GM23338 (cell line): ENCODE results near the gene SCG5. TPM values are rescaled to one million over a fixed set of nuclear protein-coding genes. Genes with fewer than 3 reads are reported as not detected.

Experiments
- ATAC-seq: fragments of 200-7000 bp; cut with Tn5 transposase; 3 replicates; pipeline ENCODE4 v1.9.1; 2020
- DNase-seq: peaks from one replicate; pipeline ENCODE4 v3.0.0-alpha.2; 2015; ENCODE audit warnings: low spot score
- H2AFZ ChIP-seq: fragments of 200-600 bp; sonication (generic); 2 replicates; pipeline ENCODE4 v1.8.0; 2016; ENCODE audit warnings: antibody characterized with exemption, mild to moderate bottlenecking, moderate library complexity
- H3F3A ChIP-seq: fragments of 200-600 bp; sonication (generic); replicated peaks from 2 replicates; pipeline ENCODE4 v1.8.0; 2017; ENCODE audit warnings: antibody characterized with exemption, mixed run types, low read depth
- H3K27ac ChIP-seq: fragments of 200-600 bp; sonication (generic); 2 replicates; pipeline ENCODE4 v1.6.1; 2016; ENCODE audit warnings: low read depth
- H3K27me3 ChIP-seq: fragments of 200-600 bp; sonication (generic); 2 replicates; pipeline ENCODE4 v1.8.0; 2016; ENCODE audit warnings: mild to moderate bottlenecking, mixed run types, moderate library complexity; ENCODE audit not compliant: insufficient read depth
- H3K36me3 ChIP-seq: fragments of 200-600 bp; sonication (generic); 2 replicates; pipeline ENCODE4 v1.8.0; 2016; ENCODE audit warnings: mild to moderate bottlenecking; ENCODE audit not compliant: insufficient read depth
- H3K4me1 ChIP-seq: fragments of 200-600 bp; sonication (generic); 2 replicates; pipeline ENCODE4 v1.8.0; 2016; ENCODE audit warnings: mild to moderate bottlenecking, moderate library complexity; ENCODE audit not compliant: insufficient read depth
- H3K4me2 ChIP-seq: fragments of 200-600 bp; sonication (generic); 2 replicates; pipeline ENCODE4 v1.7.1; 2017; ENCODE audit warnings: mixed run types
- H3K4me3 ChIP-seq: fragments of 200-600 bp; sonication (generic); 2 replicates; pipeline ENCODE4 v1.6.1; 2016; ENCODE audit warnings: mixed run types
- H3K79me2 ChIP-seq: fragments of 200-600 bp; sonication (generic); replicated peaks from 2 replicates; pipeline ENCODE4 v1.8.0; 2017; ENCODE audit warnings: mild to moderate bottlenecking; ENCODE audit not compliant: insufficient read depth
- H3K9me2 ChIP-seq: fragments of 200-600 bp; sonication (generic); 2 replicates; pipeline ENCODE4 v1.8.0; 2017; ENCODE audit not compliant: insufficient read depth
- H4K20me1 ChIP-seq: fragments of 200-600 bp; sonication (generic); replicated peaks from 2 replicates; pipeline ENCODE4 v1.8.0; 2017; ENCODE audit warnings: mild to moderate bottlenecking; ENCODE audit not compliant: insufficient read depth
- H3K27ac Mint-ChIP-seq: 2 replicates; pipeline ENCODE4 v1.8.0; 2020; ENCODE audit warnings: inconsistent platforms, mild to moderate bottlenecking, moderate library complexity, mixed read lengths
- H3K27me3 Mint-ChIP-seq: 3 replicates; pipeline ENCODE4 v1.8.0; 2022; ENCODE audit warnings: low read depth, mild to moderate bottlenecking, moderate library complexity, mixed read lengths, inconsistent platforms; ENCODE audit not compliant: insufficient read depth, poor library complexity
- H3K36me3 Mint-ChIP-seq: 3 replicates; pipeline ENCODE4 v1.8.0; 2021; ENCODE audit warnings: low read depth, mild to moderate bottlenecking, inconsistent platforms, moderate library complexity, mixed read lengths
- H3K4me1 Mint-ChIP-seq: 3 replicates; pipeline ENCODE4 v1.8.0; 2020; ENCODE audit warnings: mild to moderate bottlenecking, inconsistent platforms, mixed read lengths
- H3K4me3 Mint-ChIP-seq: 3 replicates; pipeline ENCODE4 v1.8.0; 2021; ENCODE audit warnings: moderate library complexity, mild to moderate bottlenecking, inconsistent platforms, mixed read lengths
- H3K9me3 Mint-ChIP-seq: 3 replicates; pipeline ENCODE4 v1.8.0; 2020; ENCODE audit warnings: moderate library complexity, mild to moderate bottlenecking, inconsistent platforms, mixed read lengths
- EZH2 ChIP-seq: fragments of 200-600 bp; sonication (generic); IDR thresholded peaks from one replicate; pipeline ENCODE4 v1.8.0; 2017; ENCODE audit warnings: antibody characterized with exemption, mild to moderate bottlenecking, low read depth; ENCODE audit not compliant: unreplicated experiment
- EZH2phosphoT487 ChIP-seq: fragments of 200-600 bp; sonication (generic); IDR thresholded peaks from one replicate; pipeline ENCODE4 v1.8.1; 2018; ENCODE audit warnings: antibody characterized with exemption; ENCODE audit not compliant: unreplicated experiment
- POLR2AphosphoS5 ChIP-seq: IDR thresholded peaks from 2 replicates; pipeline ENCODE4 v1.6.1; 2016; ENCODE audit warnings: antibody characterized with exemption, low read depth
- STAT1 ChIP-seq: IDR thresholded peaks from one replicate; pipeline ENCODE4 v1.6.1; 2016; ENCODE audit warnings: antibody characterized with exemption; ENCODE audit not compliant: unreplicated experiment
- polyA plus RNA-seq: library from polyadenylated mRNA; unstranded; fragments of >200 nt; fragmentation: Nextera tagmentation; extraction: Ambion mirVana; gene quantifications from 2 replicates; pipeline ENCODE4 v1.2.1, GENCODE V29; 2016
- total RNA-seq: library from RNA; depleted of rRNA; stranded (reverse); fragments of >200 nt; shearing (Covaris generic); gene quantifications from 2 replicates; pipeline ENCODE4 v1.2.3, GENCODE V29; 2014
- TF ChIP-seq, protein P1 (sequence below), 2 experiments: fragments of 200-600 bp in 1 of 2; sonication (generic) in 1 of 2; conservative IDR thresholded peaks; 2 replicates each; pipeline versions ENCODE4 v1.5.1 to v1.6.1; 2016 to 2017; ENCODE audit warnings: antibody characterized with exemption in 2 of 2, low read depth in 2 of 2, mild to moderate bottlenecking in 2 of 2, moderate library complexity in 1 of 2
- TF ChIP-seq, protein P2 (sequence below): IDR thresholded peaks from one replicate; pipeline ENCODE4 v1.6.1; 2018; ENCODE audit warnings: antibody characterized with exemption; ENCODE audit not compliant: unreplicated experiment
- TF ChIP-seq, protein P3 (sequence below): IDR thresholded peaks from 2 replicates; pipeline ENCODE4 v1.6.1; 2016; ENCODE audit warnings: antibody characterized with exemption

The SCG5 gene
- total and polyA plus RNA-seq, 2 experiments from 2014 or later, result 48.1 to 73.3 TPM

DNA sequence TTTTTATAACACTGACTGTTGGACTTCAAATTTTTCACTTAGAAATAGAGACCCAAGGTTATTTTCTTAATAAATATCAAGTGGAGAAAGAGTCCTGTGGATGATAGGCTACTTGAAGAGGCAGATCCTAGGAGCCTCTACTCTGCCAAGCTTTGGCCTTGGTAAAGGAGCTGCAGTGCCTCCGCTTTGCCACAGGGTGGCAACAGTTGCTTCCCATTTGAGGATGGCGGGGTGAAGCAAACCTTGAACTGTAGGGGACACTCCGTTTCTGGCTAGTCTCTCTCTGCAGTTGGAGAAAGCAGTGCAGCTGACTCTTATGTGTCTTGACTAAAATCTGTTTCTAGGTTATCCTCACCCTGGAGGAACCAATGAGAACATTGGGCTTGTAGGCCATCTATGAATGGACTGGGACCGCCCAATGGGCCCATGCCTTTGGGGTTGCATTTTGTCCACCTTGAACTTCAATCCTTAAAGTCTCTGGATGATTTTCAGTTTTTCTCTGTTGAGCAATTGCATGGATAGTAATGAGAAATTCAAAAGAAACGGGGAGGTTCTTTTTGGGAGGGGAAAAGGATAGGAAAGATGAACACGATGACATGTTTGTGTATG is 9.8 kb downstream of the SCG5 start:
- ATAC-seq (peak; percentile 90), DNase-seq (peak; percentile 86)
- Histone ChIP-seq H3K9me2 (no peaks in the 10 kb centered on the region), H3F3A (no peaks in the 10 kb centered on the region), H3K27ac (no peak overlapping the region), H3K27me3 (no peaks in the 10 kb centered on the region), H2AFZ (no peak overlapping the region), H3K4me2 (no peak overlapping the region), H3K4me1 (peaks cover 19% of the 10 kb centered on the region), H4K20me1 (no peaks in the 10 kb centered on the region), H3K79me2 (peaks cover 5% of the 10 kb centered on the region; the same call in 1 of the 2 replicates), H3K36me3 (no peaks in the 10 kb centered on the region), H3K4me3 (no peak overlapping the region)
- no peaks in the 10 kb centered on the region for H3K9me3 Mint-ChIP-seq
- H3K4me1 Mint-ChIP-seq, result peaks cover 32% of the 10 kb centered on the region
- H3K27ac Mint-ChIP-seq, result no peak overlapping the region
- TF ChIP-seq EZH2phosphoT487, result no peak
- TF ChIP-seq, protein P1, sequence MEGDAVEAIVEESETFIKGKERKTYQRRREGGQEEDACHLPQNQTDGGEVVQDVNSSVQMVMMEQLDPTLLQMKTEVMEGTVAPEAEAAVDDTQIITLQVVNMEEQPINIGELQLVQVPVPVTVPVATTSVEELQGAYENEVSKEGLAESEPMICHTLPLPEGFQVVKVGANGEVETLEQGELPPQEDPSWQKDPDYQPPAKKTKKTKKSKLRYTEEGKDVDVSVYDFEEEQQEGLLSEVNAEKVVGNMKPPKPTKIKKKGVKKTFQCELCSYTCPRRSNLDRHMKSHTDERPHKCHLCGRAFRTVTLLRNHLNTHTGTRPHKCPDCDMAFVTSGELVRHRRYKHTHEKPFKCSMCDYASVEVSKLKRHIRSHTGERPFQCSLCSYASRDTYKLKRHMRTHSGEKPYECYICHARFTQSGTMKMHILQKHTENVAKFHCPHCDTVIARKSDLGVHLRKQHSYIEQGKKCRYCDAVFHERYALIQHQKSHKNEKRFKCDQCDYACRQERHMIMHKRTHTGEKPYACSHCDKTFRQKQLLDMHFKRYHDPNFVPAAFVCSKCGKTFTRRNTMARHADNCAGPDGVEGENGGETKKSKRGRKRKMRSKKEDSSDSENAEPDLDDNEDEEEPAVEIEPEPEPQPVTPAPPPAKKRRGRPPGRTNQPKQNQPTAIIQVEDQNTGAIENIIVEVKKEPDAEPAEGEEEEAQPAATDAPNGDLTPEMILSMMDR (conservative IDR thresholded peaks at IDR 0.05; ENCODE audit: low read depth in 2 of 2), result peak; percentile 94 to 96
- H3K27me3 Mint-ChIP-seq, result peaks cover 3% of the 10 kb centered on the region
- H3K4me3 Mint-ChIP-seq, result no peak overlapping the region
- H3K36me3 Mint-ChIP-seq, result peaks cover 16% of the 10 kb centered on the region; the same call in 1 of the 3 replicates

DNA sequence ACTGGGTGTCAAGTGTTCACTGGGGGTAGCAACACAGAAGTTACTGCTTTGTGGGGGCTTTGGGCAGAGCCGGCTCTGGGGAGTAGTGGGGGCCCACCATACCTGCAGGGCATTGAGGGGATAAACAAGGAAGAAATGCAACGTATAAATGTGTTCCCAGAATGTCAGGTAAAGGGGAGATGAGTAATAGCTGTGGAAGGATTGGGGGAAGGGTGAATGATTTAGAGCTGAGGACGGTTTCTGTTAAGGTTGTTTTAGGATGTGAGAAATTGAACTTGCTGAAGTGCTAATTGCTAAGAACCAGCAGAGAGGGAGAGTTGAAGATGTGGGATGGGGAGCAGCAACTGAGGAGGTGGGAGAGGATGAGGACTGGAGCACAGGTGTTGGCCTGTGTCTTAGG is 10.7 kb downstream of the SCG5 start:
- H3K4me2 ChIP-seq, result no peak overlapping the region
- Mint-ChIP-seq H3K36me3 (peaks cover 16% of the 10 kb centered on the region; the same call in 1 of the 3 replicates), H3K27me3 (peaks cover 3% of the 10 kb centered on the region), H3K4me1 (peaks cover 32% of the 10 kb centered on the region), H3K9me3 (no peaks in the 10 kb centered on the region), H3K27ac (peak overlapping the region; percentile 34; the same call in 1 of the 2 replicates), H3K4me3 (no peak overlapping the region; the same call in 2 of the 3 replicates)
- H3K27ac ChIP-seq, result no peak overlapping the region
- H3F3A ChIP-seq, result no peaks in the 10 kb centered on the region
- DNase-seq (no peak), ATAC-seq (no peak)
- no peaks in the 10 kb centered on the region for H3K27me3 ChIP-seq
- H4K20me1 ChIP-seq, result 0 out of 2 replicates have a peak, but pooled peaks cover under 1% of the 10 kb centered on the region
- no peak overlapping the region for H2AFZ ChIP-seq
- no peak overlapping the region for H3K4me3 ChIP-seq
- TF ChIP-seq STAT1, result no peak
- H3K79me2 ChIP-seq, result peaks cover 5% of the 10 kb centered on the region; the same call in 1 of the 2 replicates
- no peaks in the 10 kb centered on the region for H3K9me2 ChIP-seq
- H3K4me1 ChIP-seq, result peaks cover 17% of the 10 kb centered on the region
- H3K36me3 ChIP-seq, result no peaks in the 10 kb centered on the region

DNA sequence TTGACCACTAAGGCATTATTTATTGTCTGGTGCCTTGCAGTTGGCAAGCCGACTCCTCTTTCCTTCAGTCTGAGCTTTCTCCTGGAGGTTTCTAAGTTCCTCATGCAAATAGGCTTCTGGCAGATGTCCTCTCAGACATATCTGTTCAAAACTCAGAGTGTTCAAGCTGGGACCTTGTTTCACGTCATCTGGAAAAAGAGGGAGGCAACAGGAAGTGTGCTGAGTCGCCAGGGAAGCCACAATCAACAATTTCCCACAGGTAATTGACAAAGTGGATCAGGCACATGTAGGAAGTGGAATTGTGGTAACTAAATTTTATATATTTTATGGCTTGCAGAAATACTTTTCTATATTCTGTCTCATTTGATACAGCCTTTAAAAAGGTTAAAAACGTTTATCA is 14.6 kb downstream of the SCG5 start:
- H3F3A ChIP-seq, result no peaks in the 10 kb centered on the region
- peaks cover 27% of the 10 kb centered on the region for H3K4me1 Mint-ChIP-seq
- H3K4me3 ChIP-seq, result no peak overlapping the region
- no peak for TF ChIP-seq EZH2
- TF ChIP-seq, protein P2, sequence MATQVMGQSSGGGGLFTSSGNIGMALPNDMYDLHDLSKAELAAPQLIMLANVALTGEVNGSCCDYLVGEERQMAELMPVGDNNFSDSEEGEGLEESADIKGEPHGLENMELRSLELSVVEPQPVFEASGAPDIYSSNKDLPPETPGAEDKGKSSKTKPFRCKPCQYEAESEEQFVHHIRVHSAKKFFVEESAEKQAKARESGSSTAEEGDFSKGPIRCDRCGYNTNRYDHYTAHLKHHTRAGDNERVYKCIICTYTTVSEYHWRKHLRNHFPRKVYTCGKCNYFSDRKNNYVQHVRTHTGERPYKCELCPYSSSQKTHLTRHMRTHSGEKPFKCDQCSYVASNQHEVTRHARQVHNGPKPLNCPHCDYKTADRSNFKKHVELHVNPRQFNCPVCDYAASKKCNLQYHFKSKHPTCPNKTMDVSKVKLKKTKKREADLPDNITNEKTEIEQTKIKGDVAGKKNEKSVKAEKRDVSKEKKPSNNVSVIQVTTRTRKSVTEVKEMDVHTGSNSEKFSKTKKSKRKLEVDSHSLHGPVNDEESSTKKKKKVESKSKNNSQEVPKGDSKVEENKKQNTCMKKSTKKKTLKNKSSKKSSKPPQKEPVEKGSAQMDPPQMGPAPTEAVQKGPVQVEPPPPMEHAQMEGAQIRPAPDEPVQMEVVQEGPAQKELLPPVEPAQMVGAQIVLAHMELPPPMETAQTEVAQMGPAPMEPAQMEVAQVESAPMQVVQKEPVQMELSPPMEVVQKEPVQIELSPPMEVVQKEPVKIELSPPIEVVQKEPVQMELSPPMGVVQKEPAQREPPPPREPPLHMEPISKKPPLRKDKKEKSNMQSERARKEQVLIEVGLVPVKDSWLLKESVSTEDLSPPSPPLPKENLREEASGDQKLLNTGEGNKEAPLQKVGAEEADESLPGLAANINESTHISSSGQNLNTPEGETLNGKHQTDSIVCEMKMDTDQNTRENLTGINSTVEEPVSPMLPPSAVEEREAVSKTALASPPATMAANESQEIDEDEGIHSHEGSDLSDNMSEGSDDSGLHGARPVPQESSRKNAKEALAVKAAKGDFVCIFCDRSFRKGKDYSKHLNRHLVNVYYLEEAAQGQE, result no peak
- TF ChIP-seq POLR2AphosphoS5, result no peak
- TF ChIP-seq, protein P3, sequence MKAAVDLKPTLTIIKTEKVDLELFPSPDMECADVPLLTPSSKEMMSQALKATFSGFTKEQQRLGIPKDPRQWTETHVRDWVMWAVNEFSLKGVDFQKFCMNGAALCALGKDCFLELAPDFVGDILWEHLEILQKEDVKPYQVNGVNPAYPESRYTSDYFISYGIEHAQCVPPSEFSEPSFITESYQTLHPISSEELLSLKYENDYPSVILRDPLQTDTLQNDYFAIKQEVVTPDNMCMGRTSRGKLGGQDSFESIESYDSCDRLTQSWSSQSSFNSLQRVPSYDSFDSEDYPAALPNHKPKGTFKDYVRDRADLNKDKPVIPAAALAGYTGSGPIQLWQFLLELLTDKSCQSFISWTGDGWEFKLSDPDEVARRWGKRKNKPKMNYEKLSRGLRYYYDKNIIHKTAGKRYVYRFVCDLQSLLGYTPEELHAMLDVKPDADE, result no peak

More for the DNA sequence above, 14.6 kb downstream of the SCG5 start:
- ATAC-seq (no peak), DNase-seq (no peak)
- no peak overlapping the region for H2AFZ ChIP-seq
- no peak overlapping the region for H3K4me3 Mint-ChIP-seq
- no peak overlapping the region for H3K4me2 ChIP-seq
- H3K27ac Mint-ChIP-seq, result no peak overlapping the region; the same call in 1 of the 2 replicates
- H3K4me1 ChIP-seq, result peaks cover 17% of the 10 kb centered on the region
- no peak overlapping the region for H3K27ac ChIP-seq
- 0 out of 2 replicates have a peak, but pooled peaks cover 3% of the 10 kb centered on the region for H4K20me1 ChIP-seq
- H3K27me3 ChIP-seq, result no peaks in the 10 kb centered on the region
- no peaks in the 10 kb centered on the region for H3K9me3 Mint-ChIP-seq
- H3K36me3 ChIP-seq, result no peaks in the 10 kb centered on the region
- H3K9me2 ChIP-seq, result no peaks in the 10 kb centered on the region
- H3K36me3 Mint-ChIP-seq, result peaks cover 12% of the 10 kb centered on the region; the same call in 1 of the 3 replicates
- H3K27me3 Mint-ChIP-seq, result peaks cover 1% of the 10 kb centered on the region
- peaks cover 5% of the 10 kb centered on the region; the same call in 1 of the 2 replicates for H3K79me2 ChIP-seq
